HEK293 (cell line): Measurements from ENCODE around the gene CFAP119.

Source experiments
- CTCF ChIA-PET: fragments of 350-600 bp; formaldehyde crosslinking; extraction: SDS; loops from one replicate; lab custom pipeline; 2021; ENCODE audit warnings: antibody characterized with exemption; lab: Yijun Ruan, JAX
- POLR2A ChIA-PET: fragments of 300-600 bp; formaldehyde crosslinking; extraction: SDS; loops from one replicate; lab custom pipeline; 2020; ENCODE audit warnings: antibody characterized with exemption, inconsistent platforms; lab: Yijun Ruan, JAX
- H3K27ac ChIP-seq: fragments of 200-500 bp; sonication (Bioruptor generic); 2 replicates; pipeline ENCODE4 v1.5.1; 2014; ENCODE audit warnings: low read depth, low read length, control low read depth, inconsistent platforms; ENCODE audit errors: extremely low read depth
- H3K36me3 ChIP-seq, 2 experiments: fragments of 200-500 bp in 1 of 2; sonication (Bioruptor generic) in 1 of 2; 1 replicate in 1 of 2; 2 replicates in 1 of 2; pipeline ENCODE4 v1.5.1; 2014 to 2017; ENCODE audit warnings: inconsistent platforms in 2 of 2, low read length in 2 of 2; ENCODE audit not compliant: control insufficient read depth in 2 of 2, insufficient read depth in 1 of 2
- H3K4me1 ChIP-seq: fragments of 200-500 bp; sonication (Bioruptor generic); 2 replicates; pipeline ENCODE4 v1.5.1; 2014; ENCODE audit warnings: mild to moderate bottlenecking, low read length, inconsistent platforms; ENCODE audit not compliant: control insufficient read depth, insufficient read depth
- H3K4me3 ChIP-seq: 2 replicates; pipeline ENCODE4 v1.5.1; 2011; ENCODE audit warnings: low read depth, mild to moderate bottlenecking, control low read depth, low read length, moderate library complexity
- H3K9me3 ChIP-seq: fragments of 200-500 bp; sonication (Bioruptor generic); 2 replicates; pipeline ENCODE4 v1.5.1; 2014; ENCODE audit warnings: low read depth, low read length, inconsistent platforms; ENCODE audit not compliant: control insufficient read depth, insufficient read depth
- KLF1 ChIP-seq: fragments of 450-650 bp; formaldehyde crosslinking; IDR thresholded peaks from 2 replicates; pipeline ENCODE4 v1.5.1; 2016; ENCODE audit warnings: missing biosample characterization, missing genetic modification characterization
- PBX3 ChIP-seq: sonication (generic); formaldehyde crosslinking; IDR thresholded peaks from 2 replicates; pipeline ENCODE4 v1.8.1; 2022; ENCODE audit warnings: mild to moderate bottlenecking, moderate library complexity, missing genetic modification reagents
- ZBTB11 ChIP-seq: fragments of 450-650 bp; formaldehyde crosslinking; conservative IDR thresholded peaks from 2 replicates; pipeline ENCODE4 v1.5.1; 2016; ENCODE audit warnings: low read depth, missing biosample characterization, missing genetic modification characterization
- ZBTB21 ChIP-seq: fragments of 450-650 bp; formaldehyde crosslinking; IDR thresholded peaks from 2 replicates; pipeline ENCODE4 v1.5.1; 2017; ENCODE audit warnings: missing biosample characterization, missing genetic modification characterization
- ZNF133 ChIP-seq: fragments of 450-650 bp; formaldehyde crosslinking; IDR thresholded peaks from 2 replicates; pipeline ENCODE4 v1.5.1; 2016; ENCODE audit warnings: missing biosample characterization, missing genetic modification characterization
- ZNF184 ChIP-seq: fragments of 450-650 bp; IDR thresholded peaks from 2 replicates; pipeline ENCODE4 v1.5.1; 2018; ENCODE audit warnings: missing biosample characterization, mild to moderate bottlenecking, missing genetic modification characterization
- ZNF19 ChIP-seq: fragments of 450-650 bp; formaldehyde crosslinking; IDR thresholded peaks from 2 replicates; pipeline ENCODE4; 2016; ENCODE audit warnings: missing biosample characterization, missing genetic modification characterization, low read depth
- ZNF510 ChIP-seq: fragments of 450-650 bp; formaldehyde crosslinking; IDR thresholded peaks from 2 replicates; pipeline ENCODE4 v1.5.1; 2018; ENCODE audit warnings: mild to moderate bottlenecking, missing genetic modification characterization, missing biosample characterization; ENCODE audit not compliant: insufficient replicate concordance
- ZNF518A ChIP-seq: fragments of 450-650 bp; formaldehyde crosslinking; conservative IDR thresholded peaks from 2 replicates; pipeline ENCODE4 v1.5.1; 2016; ENCODE audit warnings: low read depth, missing biosample characterization, missing genetic modification characterization
- ZNF692 ChIP-seq: fragments of 450-650 bp; formaldehyde crosslinking; IDR thresholded peaks from 2 replicates; pipeline ENCODE4 v1.5.1; 2016; ENCODE audit warnings: missing biosample characterization, missing genetic modification characterization
- ZNF837 ChIP-seq: fragments of 450-650 bp; formaldehyde crosslinking; IDR thresholded peaks from 2 replicates; pipeline ENCODE4 v1.5.1; 2016; ENCODE audit warnings: missing biosample characterization, missing genetic modification characterization

Gene CFAP119

GRCh38 chr16:30757316-30757715 lies 4.5 kb downstream of the CFAP119 start:
- no peak overlapping the region for H3K27ac ChIP-seq
- H3K9me3 ChIP-seq, result no peaks in the 10 kb centered on the region
- no peak for TF ChIP-seq ZNF184 (tag by site-specific recombination)
- 0 out of 2 replicates have a peak, but pooled peaks have one; percentile 24 for TF ChIP-seq PBX3 (CRISPR knock-in tag)
- POLR2A ChIA-PET, result interaction anchor here (0.9 to 4.9 kb wide), 4 partner anchors 9 to 44 kb away, joined by 3 to 47 read pairs (median 12); partner anchors contain the start of gene PHKG2
- H3K36me3 ChIP-seq, result peaks cover 19 to 80% of the 10 kb centered on the region in 2 experiments
- H3K4me3 ChIP-seq, result no peak overlapping the region
- CTCF ChIA-PET, result interaction anchor here (0.6 kb wide), 2 partner anchors 40 to 57 kb away, joined by 3 read pairs; no protein-coding TSS in a partner anchor
- H3K4me1 ChIP-seq, result no peaks in the 10 kb centered on the region; the same call in 1 of the 2 replicates

GRCh38 chr16:30756781-30757100 lies 5.1 kb downstream of the CFAP119 start:
- H3K9me3 ChIP-seq, result no peaks in the 10 kb centered on the region
- no peaks in the 10 kb centered on the region; the same call in 1 of the 2 replicates for H3K4me1 ChIP-seq
- H3K4me3 ChIP-seq, result no peak overlapping the region
- TF ChIP-seq ZNF837 (tag by site-specific recombination) (no peak), ZNF692 (tag by site-specific recombination) (no peak), ZBTB11 (tag by site-specific recombination) (no peak), ZNF518A (tag by site-specific recombination) (no peak), ZNF19 (no peak), ZBTB21 (tag by site-specific recombination) (no peak), KLF1 (tag by site-specific recombination) (no peak), ZNF510 (tag by site-specific recombination) (no peak), ZNF133 (tag by site-specific recombination) (no peak)
- H3K36me3 ChIP-seq, result peaks cover 24 to 85% of the 10 kb centered on the region in 2 experiments
- no peak overlapping the region for H3K27ac ChIP-seq
- POLR2A ChIA-PET, result interaction anchor here (2.2 to 4.9 kb wide), 3 partner anchors 9 to 18 kb away, joined by 6 to 47 read pairs (median 17); partner anchors contain the start of gene PHKG2
- CTCF ChIA-PET, result no interaction called here
